Panc1 (cell line): ENCODE measurements around the gene CNOT1. TPM values are rescaled to one million over a fixed set of nuclear protein-coding genes. Genes with fewer than 3 reads are reported as not detected.

Source experiments
- ATAC-seq: fragments of 200-7000 bp; cut with Tn5 transposase; 2 replicates; pipeline ENCODE4 v1.9.1; 2020; ENCODE audit warnings: mild to moderate bottlenecking, moderate library complexity
- BruUV-seq: library from RNA; stranded (reverse); fragments of 400-500 nt; replicated peaks from 2 replicates; lab custom pipeline; 2021; lab: Mats Ljungman, UMichigan
- CTCF ChIA-PET: fragments of 300-600 bp; sonication (Branson Sonifier 250); formaldehyde crosslinking; loops from one replicate; lab custom pipeline; 2022; ENCODE audit warnings: antibody characterized with exemption; lab: Charles Lee
- POLR2A ChIA-PET: fragments of 300-600 bp; sonication (Branson Sonifier 250); formaldehyde crosslinking; loops from one replicate; lab custom pipeline; 2022; ENCODE audit warnings: antibody characterized with exemption; lab: Charles Lee
- DNase-seq: peaks from one replicate; pipeline ENCODE4 v3.0.0-alpha.2; 2010; ENCODE audit warnings: low read depth, low spot score
- H3K27ac ChIP-seq: 2 replicates; pipeline ENCODE4 v1.5.1; 2011; ENCODE audit warnings: mild to moderate bottlenecking, low read length, inconsistent platforms
- H3K27me3 ChIP-seq: fragments of 200-500 bp; sonication (Bioruptor generic); 2 replicates; pipeline ENCODE4 v1.6.0; 2014; ENCODE audit warnings: low read length, inconsistent platforms; ENCODE audit not compliant: control insufficient read depth, insufficient read depth
- H3K36me3 ChIP-seq: fragments of 200-500 bp; sonication (Bioruptor generic); 2 replicates; pipeline ENCODE4 v1.5.1; 2014; ENCODE audit warnings: inconsistent platforms, mild to moderate bottlenecking, low read length, moderate library complexity; ENCODE audit not compliant: control insufficient read depth, insufficient read depth
- H3K4me1 ChIP-seq: 2 replicates; pipeline ENCODE4 v1.5.1; 2011; ENCODE audit warnings: inconsistent platforms, mild to moderate bottlenecking, low read length, moderate library complexity; ENCODE audit not compliant: control insufficient read depth, insufficient read depth
- H3K4me3 ChIP-seq, 2 experiments: 2 replicates each; pipeline ENCODE4 v1.5.1; 2011 to 2012; ENCODE audit warnings: low read depth in 2 of 2, low read length in 2 of 2, mild to moderate bottlenecking in 2 of 2, inconsistent platforms in 1 of 2, moderate library complexity in 1 of 2
- H3K9me3 ChIP-seq: fragments of 200-500 bp; sonication (Bioruptor generic); 2 replicates; pipeline ENCODE4 v1.5.1; 2014; ENCODE audit warnings: low read depth, mild to moderate bottlenecking, inconsistent platforms, low read length, moderate library complexity; ENCODE audit not compliant: control insufficient read depth, insufficient read depth
- POLR2AphosphoS5 ChIP-seq: IDR thresholded peaks from 2 replicates; pipeline ENCODE4 v1.6.1; 2012; ENCODE audit warnings: mild to moderate bottlenecking, low read depth, low read length, moderate library complexity
- SIN3A ChIP-seq: IDR thresholded peaks from 2 replicates; pipeline ENCODE4 v1.6.1; 2012; ENCODE audit warnings: low read depth, mild to moderate bottlenecking, low read length, moderate library complexity, borderline replicate concordance; ENCODE audit not compliant: insufficient read depth
- TCF7L2 ChIP-seq: IDR thresholded peaks from 2 replicates; pipeline ENCODE4 v1.6.1; 2011; ENCODE audit warnings: mild to moderate bottlenecking, low read depth, low read length, inconsistent platforms
- in situ Hi-C: cut with HindIII; loops from 2 replicates; pipeline ENCODE4 v1.10.0; 2016; ENCODE audit warnings: low sequenced_read_pairs, low pct_unique_long_range_greater_than_20kb
- intact Hi-C: fragments of 100-400 bp; cut with micrococcal nuclease; formaldehyde crosslinking; loops from one replicate; pipeline ENCODE4 v1.10.0; 2022; ENCODE audit not compliant: unreplicated experiment
- total RNA-seq: library from RNA; stranded (reverse); gene quantifications from one replicate; pipeline ENCODE4 v1.2.1, GENCODE V29; 2021; ENCODE audit not compliant: unreplicated experiment
- TF ChIP-seq, protein P1 (sequence below): fragments of 450-650 bp; IDR thresholded peaks from 2 replicates; pipeline ENCODE4 v1.5.1; 2017; ENCODE audit warnings: mild to moderate bottlenecking
- TF ChIP-seq, protein P2 (sequence below), 2 experiments: IDR thresholded peaks; 2 replicates each; pipeline ENCODE4 v1.6.1; 2011 to 2012; ENCODE audit warnings: low read depth in 2 of 2, control low read depth in 1 of 2, low read length in 1 of 2, mild to moderate bottlenecking in 1 of 2, moderate library complexity in 1 of 2; ENCODE audit not compliant: insufficient read depth in 1 of 2

Gene CNOT1
- total RNA-seq, 1 experiment from 2014 or later, result 170 TPM

DNA sequence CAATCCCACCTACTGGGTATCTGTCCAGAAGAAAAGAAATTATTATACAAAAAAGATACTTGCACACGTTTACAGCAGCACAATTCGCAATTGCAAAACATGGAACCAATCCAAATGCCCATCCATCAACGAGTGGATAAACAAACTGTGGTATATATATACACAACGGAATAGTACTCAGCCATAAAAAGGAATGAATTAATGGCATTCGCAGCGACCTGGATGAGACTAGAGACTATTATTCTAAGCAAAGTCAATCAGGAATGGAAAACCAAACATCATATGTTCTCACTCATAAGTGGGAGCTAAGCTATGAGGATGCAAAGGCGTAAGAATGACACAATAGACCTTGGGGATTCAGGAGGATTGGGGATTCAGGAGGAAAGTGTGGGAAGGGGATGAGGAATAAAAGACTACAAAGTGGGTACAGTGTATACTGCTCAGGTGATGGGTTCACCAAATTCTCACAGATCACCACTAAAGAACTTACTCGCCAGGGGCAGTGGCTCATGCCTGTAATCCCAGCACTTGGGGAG is 21.0 kb downstream of the CNOT1 start:
- ChIA-PET POLR2A (no interaction called here), CTCF (no interaction called here)
- intact Hi-C loops (no loop called here), in situ Hi-C loops (no loop called here)
- TF ChIP-seq, protein P1, sequence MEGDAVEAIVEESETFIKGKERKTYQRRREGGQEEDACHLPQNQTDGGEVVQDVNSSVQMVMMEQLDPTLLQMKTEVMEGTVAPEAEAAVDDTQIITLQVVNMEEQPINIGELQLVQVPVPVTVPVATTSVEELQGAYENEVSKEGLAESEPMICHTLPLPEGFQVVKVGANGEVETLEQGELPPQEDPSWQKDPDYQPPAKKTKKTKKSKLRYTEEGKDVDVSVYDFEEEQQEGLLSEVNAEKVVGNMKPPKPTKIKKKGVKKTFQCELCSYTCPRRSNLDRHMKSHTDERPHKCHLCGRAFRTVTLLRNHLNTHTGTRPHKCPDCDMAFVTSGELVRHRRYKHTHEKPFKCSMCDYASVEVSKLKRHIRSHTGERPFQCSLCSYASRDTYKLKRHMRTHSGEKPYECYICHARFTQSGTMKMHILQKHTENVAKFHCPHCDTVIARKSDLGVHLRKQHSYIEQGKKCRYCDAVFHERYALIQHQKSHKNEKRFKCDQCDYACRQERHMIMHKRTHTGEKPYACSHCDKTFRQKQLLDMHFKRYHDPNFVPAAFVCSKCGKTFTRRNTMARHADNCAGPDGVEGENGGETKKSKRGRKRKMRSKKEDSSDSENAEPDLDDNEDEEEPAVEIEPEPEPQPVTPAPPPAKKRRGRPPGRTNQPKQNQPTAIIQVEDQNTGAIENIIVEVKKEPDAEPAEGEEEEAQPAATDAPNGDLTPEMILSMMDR, result no peak
- TF ChIP-seq SIN3A, result no peak
- no peak for TF ChIP-seq POLR2AphosphoS5
- TF ChIP-seq, protein P2, sequence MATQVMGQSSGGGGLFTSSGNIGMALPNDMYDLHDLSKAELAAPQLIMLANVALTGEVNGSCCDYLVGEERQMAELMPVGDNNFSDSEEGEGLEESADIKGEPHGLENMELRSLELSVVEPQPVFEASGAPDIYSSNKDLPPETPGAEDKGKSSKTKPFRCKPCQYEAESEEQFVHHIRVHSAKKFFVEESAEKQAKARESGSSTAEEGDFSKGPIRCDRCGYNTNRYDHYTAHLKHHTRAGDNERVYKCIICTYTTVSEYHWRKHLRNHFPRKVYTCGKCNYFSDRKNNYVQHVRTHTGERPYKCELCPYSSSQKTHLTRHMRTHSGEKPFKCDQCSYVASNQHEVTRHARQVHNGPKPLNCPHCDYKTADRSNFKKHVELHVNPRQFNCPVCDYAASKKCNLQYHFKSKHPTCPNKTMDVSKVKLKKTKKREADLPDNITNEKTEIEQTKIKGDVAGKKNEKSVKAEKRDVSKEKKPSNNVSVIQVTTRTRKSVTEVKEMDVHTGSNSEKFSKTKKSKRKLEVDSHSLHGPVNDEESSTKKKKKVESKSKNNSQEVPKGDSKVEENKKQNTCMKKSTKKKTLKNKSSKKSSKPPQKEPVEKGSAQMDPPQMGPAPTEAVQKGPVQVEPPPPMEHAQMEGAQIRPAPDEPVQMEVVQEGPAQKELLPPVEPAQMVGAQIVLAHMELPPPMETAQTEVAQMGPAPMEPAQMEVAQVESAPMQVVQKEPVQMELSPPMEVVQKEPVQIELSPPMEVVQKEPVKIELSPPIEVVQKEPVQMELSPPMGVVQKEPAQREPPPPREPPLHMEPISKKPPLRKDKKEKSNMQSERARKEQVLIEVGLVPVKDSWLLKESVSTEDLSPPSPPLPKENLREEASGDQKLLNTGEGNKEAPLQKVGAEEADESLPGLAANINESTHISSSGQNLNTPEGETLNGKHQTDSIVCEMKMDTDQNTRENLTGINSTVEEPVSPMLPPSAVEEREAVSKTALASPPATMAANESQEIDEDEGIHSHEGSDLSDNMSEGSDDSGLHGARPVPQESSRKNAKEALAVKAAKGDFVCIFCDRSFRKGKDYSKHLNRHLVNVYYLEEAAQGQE (IDR thresholded peaks at IDR 0.05; ENCODE audit: insufficient read depth in 1 of 2, low read depth in 2 of 2, low read length in 1 of 2), result no peak
- TF ChIP-seq TCF7L2, result no peak
- ATAC-seq (no peak), DNase-seq (no peak)
- Histone ChIP-seq H3K27me3 (no peaks in the 10 kb centered on the region), H3K27ac (no peak overlapping the region), H3K36me3 (no peaks in the 10 kb centered on the region), H3K4me1 (peaks cover 4% of the 10 kb centered on the region; the same call in 1 of the 2 replicates), H3K4me3 (no peak overlapping the region), H3K9me3 (no peaks in the 10 kb centered on the region)
- BruUV-seq, result no TSS peak

DNA sequence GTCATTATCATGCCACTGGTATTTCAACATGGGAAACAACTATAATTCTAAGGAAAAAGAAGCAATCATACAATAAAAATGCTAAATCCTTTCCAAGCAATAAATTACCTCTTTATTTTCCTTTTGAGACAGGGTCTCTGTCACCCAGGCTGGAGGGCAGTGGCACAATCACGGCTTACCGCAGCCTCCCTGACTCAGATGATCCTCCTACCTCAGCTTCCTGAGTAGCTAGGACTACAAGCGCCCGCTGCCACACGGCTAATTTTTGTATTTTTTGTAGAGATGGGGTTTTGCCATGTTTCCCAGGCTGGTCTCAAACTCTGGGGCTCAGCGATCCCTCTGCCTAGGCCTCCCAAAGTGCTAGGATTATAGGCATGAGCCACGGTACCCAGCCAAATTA is 24.1 kb downstream of the CNOT1 start:
- H3K36me3 ChIP-seq, result no peaks in the 10 kb centered on the region
- in situ Hi-C loops, result no loop called here
- POLR2A ChIA-PET, result no interaction called here
- H3K27ac ChIP-seq, result no peak overlapping the region
- no TSS peak for BruUV-seq
- no peak for ATAC-seq
- H3K4me3 ChIP-seq, result no peak overlapping the region
- DNase-seq, result no peak
- TF ChIP-seq, protein P2 (IDR thresholded peaks at IDR 0.05; ENCODE audit: insufficient read depth in 1 of 2, low read depth in 2 of 2, low read length in 1 of 2), result no peak
- TF ChIP-seq POLR2AphosphoS5 (no peak), SIN3A (no peak), TCF7L2 (no peak)
- TF ChIP-seq, protein P1, result no peak
- no peaks in the 10 kb centered on the region for H3K9me3 ChIP-seq
- intact Hi-C loops, result no loop called here
- peaks cover 7% of the 10 kb centered on the region for H3K4me1 ChIP-seq
- H3K27me3 ChIP-seq, result no peaks in the 10 kb centered on the region
- CTCF ChIA-PET, result no interaction called here
